B cell (primary cell): ENCODE data around the gene NF2.

Source experiments
- EZH2 ChIP-seq: IDR thresholded peaks from 2 replicates; pipeline ENCODE4 v1.6.1; 2012; ENCODE audit warnings: borderline replicate concordance, low read depth, mild to moderate bottlenecking, moderate library complexity, low read length; ENCODE audit not compliant: insufficient read depth, poor library complexity, severe bottlenecking
- TF ChIP-seq, protein P1 (sequence below): fragments of 200-600 bp; IDR thresholded peaks from one replicate; pipeline ENCODE4 v1.8.0; 2022; ENCODE audit warnings: antibody characterized with exemption, mild to moderate bottlenecking

DNA sequence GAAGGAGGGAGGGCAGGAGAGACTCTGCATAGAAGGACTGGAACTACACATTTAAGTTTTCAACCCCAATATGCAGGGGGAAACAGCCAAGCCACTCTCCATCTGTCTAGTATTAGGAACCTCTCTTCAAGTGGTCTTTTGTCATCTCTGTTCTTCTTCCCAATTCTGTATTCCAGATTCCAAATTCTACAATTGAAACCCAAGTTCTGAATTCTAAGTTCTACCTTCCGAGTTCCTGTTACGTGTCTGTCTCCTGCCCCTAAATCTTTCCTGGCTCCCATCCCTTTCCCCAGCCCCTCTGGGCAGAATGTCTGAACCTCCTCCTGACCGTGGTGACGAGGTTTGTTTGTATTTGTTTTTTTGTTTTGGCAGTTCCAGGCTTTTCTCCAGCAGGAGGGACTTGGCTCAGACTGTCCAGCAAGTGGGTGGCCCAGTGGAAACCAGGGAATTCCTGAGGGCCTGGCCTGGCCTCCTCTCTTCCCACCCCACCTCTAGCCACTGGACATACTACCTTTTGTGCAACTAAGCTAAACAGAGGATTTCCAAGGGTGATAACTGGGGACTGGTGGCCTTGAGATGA lies 48.3 kb upstream of the NF2 start:
- TF ChIP-seq, protein P1, sequence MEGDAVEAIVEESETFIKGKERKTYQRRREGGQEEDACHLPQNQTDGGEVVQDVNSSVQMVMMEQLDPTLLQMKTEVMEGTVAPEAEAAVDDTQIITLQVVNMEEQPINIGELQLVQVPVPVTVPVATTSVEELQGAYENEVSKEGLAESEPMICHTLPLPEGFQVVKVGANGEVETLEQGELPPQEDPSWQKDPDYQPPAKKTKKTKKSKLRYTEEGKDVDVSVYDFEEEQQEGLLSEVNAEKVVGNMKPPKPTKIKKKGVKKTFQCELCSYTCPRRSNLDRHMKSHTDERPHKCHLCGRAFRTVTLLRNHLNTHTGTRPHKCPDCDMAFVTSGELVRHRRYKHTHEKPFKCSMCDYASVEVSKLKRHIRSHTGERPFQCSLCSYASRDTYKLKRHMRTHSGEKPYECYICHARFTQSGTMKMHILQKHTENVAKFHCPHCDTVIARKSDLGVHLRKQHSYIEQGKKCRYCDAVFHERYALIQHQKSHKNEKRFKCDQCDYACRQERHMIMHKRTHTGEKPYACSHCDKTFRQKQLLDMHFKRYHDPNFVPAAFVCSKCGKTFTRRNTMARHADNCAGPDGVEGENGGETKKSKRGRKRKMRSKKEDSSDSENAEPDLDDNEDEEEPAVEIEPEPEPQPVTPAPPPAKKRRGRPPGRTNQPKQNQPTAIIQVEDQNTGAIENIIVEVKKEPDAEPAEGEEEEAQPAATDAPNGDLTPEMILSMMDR = no peak
- no peak for TF ChIP-seq EZH2
